ENCODE measurements around the gene VAPB.

The VAPB gene

DNA sequence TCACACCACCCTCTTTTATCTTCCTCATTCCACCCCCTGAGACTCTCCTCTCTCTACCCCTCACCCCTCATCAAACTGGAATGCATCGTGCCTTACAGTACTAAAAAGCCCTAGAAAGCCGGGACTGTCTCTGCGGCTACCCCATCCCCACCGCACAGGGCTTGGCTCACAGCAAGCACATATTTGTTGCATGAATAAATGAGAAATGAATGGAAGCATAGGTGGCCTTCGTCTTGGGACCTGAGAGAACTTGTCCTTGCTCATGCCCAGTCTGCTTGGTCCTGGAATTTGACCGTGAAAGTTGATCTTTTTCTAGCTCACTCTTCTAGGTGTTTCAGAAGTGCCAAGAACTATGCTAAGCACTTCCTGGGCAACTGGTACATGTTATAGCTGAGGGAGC is 72.9 kb downstream of the VAPB start:
- TF ChIP-seq GATA1 (IDR thresholded peaks at IDR 0.05; ENCODE audit: low read depth, low read length), result no peak
- no peak for TF ChIP-seq POLR2A (IDR thresholded peaks at IDR 0.05; ENCODE audit: low read length)
- no peak for DNase-seq

DNA sequence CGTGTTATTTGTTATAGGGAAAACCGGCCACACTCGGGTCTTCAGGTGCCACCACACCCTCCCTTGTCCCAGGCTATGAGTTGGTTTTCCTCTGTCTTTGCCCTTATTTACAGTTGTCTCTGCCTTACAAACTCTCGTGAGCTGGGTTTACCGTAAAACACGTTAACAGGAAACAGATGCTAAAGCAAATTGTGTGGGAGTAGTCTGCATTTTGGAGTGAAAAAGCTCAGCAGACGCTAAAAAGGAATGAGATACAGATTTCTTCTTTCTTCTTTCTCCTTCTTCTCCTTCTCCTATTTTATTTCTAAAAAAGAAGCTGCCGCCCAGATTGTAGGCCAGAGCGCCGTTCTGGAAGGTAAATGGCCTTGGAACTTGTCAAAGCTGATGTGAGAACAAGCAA is 74.2 kb downstream of the VAPB start:
- TF ChIP-seq GATA1 (IDR thresholded peaks at IDR 0.05; ENCODE audit: low read depth, low read length) (no peak), POLR2A (IDR thresholded peaks at IDR 0.05; ENCODE audit: low read length) (no peak)
- DNase-seq, result no peak

DNA sequence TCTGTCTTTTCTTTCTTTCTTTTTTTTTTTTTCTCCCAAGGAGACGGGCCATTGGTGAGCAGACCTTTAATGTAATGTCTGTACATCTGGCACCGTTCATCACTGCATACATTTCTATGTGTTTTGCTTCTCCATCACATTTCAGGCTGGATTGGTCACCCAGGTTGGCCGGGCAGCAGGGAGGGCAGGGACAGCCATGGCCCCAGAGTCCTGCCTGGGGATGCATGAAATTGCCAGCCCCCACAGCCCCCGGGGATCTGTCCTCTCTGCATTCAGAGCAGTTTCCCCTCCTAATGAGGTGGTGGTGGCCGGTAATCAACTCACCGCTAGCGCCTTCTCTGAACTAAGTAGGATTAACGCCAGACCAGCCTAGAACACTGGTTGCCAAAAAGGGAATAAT is 75.8 kb downstream of the VAPB start:
- TF ChIP-seq POLR2A (IDR thresholded peaks at IDR 0.05; ENCODE audit: low read length) (no peak), GATA1 (IDR thresholded peaks at IDR 0.05; ENCODE audit: low read depth, low read length) (no peak)
- DNase-seq, result no peak

DNA sequence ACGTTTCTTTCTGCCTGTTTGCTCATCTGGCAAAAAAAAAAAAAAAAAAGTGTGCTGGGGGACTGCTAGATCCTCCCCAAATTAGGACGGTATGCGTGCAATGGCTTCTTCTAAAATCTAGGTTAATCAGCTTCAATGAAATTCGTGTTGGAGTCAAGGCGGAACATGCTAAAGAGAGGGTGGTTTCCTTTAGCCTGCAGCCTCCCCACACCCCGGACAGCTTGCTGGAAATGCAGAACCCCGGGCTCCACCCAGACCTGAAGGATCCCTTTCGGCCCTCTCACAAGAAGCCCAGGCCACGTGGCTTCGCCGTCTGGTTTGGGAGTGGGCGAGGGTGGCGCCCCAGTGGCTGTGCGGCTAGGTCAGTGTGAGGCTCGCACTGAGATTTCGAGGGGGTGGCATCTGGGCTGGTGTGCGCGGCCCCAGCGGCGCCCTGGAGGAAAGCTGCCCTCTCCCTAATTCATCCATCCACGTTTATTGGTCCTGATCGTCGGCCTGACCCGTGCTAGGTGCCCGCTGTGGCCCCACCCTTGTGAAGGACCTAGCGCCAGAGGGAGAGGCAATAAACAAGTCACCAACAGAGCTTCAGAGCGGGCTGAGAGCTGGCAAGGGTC is 77.2 kb downstream of the VAPB start:
- TF ChIP-seq POLR2A (IDR thresholded peaks at IDR 0.05; ENCODE audit: low read length) (no peak), GATA1 (IDR thresholded peaks at IDR 0.05; ENCODE audit: low read depth, low read length) (no peak)
- no peak for DNase-seq

DNA sequence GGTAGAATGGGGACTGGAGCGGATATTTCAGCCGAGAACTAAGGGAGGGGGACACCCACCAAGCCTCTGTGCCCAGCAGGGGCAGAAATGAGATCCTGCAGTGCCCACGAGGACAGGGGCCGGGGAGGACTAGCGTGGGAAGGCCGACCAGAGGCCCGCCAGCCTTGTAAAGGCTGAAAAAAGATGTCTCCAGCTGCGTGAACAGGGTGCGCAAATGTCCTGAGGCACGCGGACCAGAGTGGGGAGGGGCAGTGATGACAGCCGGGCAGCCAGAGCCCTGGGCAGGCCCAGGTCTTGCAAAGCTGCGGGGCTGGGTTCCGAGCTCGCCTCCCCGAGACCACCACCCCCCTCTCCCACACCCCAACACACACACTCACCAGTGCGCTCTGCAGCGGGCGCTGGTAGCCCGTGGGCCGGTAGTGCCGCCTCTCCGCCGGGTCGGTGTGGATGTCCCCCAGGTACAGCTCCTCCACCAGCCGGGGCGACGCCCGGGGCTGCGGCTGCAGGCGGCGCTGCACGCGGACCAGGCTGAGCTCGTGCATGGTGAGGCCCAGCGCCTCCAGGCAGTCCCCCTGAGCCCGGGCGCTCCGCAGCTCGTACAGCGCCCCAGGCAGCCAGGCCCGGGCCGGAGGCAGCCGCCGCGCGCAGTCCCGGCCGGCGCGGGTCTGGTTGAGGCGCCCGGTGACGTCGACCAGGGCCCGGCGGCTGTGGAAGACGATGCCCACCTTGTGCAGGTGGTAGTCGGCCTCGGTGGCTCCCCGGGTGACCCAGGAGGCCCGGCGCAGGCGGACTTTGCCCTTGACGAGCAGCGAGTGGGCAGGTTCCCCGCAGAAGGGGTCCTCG is 77.9 kb downstream of the VAPB start:
- DNase-seq, result no peak
- TF ChIP-seq POLR2A (IDR thresholded peaks at IDR 0.05; ENCODE audit: low read length) (no peak), GATA1 (IDR thresholded peaks at IDR 0.05; ENCODE audit: low read depth, low read length) (no peak)

DNA sequence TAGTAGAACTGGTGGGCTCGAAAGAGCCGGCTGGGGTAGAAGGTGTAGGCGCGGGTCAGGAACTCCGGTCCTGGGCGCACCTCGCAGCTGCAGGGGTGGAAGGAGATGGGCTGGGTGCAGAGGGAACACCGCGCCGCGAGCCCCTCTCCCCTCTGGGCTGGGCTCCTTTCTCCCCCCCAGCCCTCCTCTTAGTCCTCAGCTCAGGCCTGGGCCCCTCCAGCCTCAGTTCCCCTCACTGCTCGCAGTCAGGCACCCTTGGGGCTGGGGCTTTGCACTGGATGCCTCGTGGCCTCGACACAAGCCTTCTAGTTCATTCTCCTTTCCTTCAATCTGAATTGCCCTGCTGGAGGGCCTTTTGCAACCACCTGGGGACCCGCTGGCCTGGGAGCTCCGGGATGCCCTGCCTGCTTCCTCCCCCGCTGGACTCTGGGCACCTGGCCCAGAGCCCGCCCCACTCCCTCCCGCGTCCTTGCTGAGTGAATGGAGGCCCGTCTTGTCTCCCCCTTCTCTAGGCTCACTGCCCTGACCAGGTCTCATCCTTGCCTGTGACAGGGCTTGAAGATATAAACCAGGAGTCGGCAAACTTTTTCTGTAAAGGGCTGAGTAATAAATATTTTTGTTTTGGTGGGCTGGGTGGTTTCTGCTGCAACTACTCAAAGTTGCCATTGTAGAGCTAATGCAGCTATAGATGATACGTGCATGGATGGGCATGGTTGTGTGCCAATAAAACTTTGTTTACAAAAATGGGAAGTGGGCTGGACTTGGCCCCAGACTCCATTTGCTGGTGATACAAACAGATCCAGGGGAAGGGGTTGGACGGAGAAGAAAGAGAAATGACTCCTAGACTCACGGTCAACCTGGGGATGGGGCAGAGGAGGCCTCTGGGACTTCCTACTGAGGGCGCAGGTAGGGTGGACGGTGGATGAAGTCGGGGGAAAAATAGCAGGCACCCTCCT is 78.8 kb downstream of the VAPB start:
- no peak for TF ChIP-seq POLR2A (IDR thresholded peaks at IDR 0.05; ENCODE audit: low read length)
- TF ChIP-seq GATA1 (IDR thresholded peaks at IDR 0.05; ENCODE audit: low read depth, low read length), result no peak
- no peak for DNase-seq

DNA sequence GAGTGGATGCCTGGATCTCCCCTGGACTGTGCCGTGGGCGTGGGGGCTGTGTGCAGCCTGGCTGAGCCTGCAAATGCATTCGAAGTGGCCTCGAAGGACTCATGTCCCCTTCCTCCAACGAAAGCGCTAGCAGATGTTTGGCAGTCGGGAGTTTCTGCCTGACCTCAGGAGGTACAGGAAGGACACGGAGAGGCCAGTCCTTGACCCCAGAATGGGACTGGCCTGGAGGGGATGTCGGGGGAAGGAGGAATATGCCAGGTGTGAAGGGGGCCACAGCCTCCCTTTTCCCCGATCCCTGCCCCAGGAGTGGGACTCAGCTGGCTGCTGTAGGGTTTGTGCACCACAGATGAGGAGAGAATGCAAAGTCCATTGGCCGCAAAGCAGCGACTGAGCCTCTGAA is 80.6 kb downstream of the VAPB start:
- TF ChIP-seq GATA1 (IDR thresholded peaks at IDR 0.05; ENCODE audit: low read depth, low read length) (no peak), POLR2A (IDR thresholded peaks at IDR 0.05; ENCODE audit: low read length) (no peak)
- no peak for DNase-seq

DNA sequence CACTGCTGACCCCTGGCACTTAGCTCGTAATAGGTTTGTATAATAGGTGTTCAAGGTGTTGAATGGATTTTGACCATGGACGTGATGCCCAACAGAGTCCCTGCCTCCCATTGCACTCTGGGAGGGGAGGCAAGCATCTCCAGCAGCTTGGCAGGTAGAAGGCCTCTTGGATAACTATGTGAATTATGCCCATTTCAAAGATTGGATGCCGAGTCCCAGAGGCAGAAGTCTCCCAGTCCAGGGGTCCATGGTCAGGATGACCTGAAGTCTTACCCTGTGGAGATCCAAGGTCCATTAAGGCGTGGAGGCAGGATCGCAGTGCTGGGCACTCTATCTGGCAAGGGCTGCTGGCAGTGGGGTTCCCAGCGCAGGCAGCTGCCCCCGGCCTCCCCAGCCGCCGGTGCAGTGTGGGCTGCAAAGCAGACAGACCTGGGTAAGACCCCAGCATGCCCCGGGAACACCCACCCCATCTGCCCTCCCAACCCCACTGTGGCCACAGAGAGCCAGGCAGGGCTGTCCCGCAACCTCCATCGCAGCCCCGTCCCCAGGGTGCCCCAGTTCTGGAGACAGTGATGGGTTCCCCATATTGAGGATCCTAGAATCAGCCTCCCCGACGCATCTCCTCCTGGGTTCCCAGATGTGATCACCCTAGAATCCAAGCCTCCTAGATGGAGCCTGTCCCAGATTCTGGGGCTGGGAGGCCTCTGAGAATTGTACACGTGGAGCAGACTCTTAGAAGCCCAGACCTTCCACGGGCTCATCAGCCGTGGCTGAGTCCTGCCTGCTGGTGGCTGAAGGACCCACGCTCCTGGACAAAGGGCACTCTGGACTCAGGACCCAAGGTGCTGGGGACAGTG is 81.5 kb downstream of the VAPB start:
- TF ChIP-seq GATA1 (IDR thresholded peaks at IDR 0.05; ENCODE audit: low read depth, low read length), result no peak
- no peak for TF ChIP-seq POLR2A (IDR thresholded peaks at IDR 0.05; ENCODE audit: low read length)

DNA sequence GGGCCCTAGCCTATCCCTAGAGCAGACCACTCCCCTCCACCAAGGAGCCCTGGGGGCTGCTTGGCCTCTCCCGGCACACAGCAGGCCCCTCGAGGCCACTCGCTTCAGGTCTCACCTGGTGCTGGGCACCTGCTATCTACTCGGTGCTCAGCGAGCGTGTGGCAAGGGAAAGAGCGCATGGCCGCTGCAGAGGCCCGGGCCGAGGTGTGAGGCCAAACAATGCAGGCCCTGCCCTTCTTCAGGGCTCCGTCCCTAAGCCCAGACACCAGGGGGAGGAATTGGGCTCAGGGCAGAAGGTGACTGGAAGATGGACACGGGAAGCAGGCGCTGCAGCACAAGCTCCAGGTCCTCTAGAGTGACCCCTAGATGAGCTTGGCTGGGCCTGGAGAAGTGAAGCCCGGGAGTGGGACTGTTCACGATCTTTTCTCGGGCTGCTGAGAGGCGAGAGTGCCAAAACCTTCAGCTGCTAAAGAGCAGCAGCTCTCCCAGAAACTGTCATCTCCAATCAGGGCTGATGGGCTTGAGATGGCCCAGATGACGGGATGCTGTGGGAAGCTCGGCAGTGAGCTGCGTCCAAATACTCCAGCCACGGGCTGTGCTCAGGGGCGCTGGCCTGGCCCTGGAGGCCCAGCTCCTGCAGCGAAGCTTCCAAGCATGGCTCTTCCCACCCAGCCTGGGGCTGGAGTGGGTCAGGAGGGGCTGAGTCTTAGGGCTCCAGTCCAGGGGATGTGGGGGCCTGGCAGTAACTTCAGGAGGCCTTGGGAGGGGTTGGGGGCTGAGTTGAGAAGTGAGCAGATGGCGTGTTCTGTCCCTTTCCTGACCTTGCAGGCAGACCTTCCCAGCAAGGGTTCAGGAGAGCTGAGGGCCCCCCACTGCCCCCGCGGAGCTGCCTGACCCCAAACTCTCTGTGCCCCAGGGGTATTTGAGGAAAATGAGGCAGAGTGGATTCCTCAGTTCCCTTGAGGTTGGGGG is 82.5 kb downstream of the VAPB start:
- TF ChIP-seq GATA1 (IDR thresholded peaks at IDR 0.05; ENCODE audit: low read depth, low read length) (no peak), POLR2A (IDR thresholded peaks at IDR 0.05; ENCODE audit: low read length) (no peak)
- no peak for DNase-seq

More for the DNA sequence above, 81.5 kb downstream of the VAPB start:
- DNase-seq, result no peak

DNA sequence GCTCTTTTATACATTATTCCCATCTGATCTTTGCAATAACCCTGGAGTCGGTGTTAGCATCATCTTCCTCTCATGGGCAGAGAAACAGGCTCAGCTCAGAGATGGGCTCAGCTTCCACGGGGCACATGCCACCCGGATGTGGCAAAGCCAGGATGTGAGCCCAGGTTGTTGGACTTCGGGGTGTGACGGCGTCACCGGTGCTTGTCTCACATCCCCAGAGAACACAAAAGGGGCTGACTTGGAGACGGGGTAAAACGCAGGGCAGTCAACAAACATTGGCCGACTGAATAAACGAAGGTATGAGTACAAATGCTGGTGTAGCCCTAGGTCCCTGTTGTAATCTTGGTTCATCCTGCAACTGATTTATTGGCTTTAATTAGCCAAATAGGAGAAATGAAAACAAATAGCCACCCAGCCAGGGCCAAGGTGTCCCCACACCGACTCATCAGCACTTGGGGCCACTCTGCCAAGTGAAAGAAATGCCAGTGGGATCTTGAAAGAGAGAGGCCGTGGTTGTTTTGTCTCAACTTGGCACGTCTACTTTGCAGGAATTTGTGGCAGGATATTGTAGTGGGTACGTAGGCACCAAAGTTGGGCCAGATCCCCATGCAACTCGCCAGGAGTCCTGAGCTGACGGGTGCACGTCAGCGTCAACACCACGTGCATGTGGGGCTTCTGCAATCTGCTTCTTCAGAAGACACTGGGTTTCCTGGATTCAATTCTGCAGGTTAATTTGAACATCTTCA is 83.4 kb downstream of the VAPB start:
- no peak for DNase-seq
- TF ChIP-seq POLR2A (IDR thresholded peaks at IDR 0.05; ENCODE audit: low read length), result no peak
- no peak for TF ChIP-seq GATA1 (IDR thresholded peaks at IDR 0.05; ENCODE audit: low read depth, low read length)

Data from erythroblast (primary cell).